Stimulated activated CD4-positive, alpha-beta T cell treated with anti-CD3 and anti-CD28 coated beads, Interleukin-4, amount 100 ng/mL, for 4 hours (primary cell): Measurements from ENCODE around the gene PANX2.
"Not testable (repeated sequence)": the region's sequence is repeated elsewhere in the genome, so short reads cannot be mapped to it uniquely, and the experiment has no call there.

ENCODE experiments used
- DNase-seq, 2 experiments: peaks; one replicate each; pipeline ENCODE4 v3.0.0-alpha.2; 2020

PANX2 gene, protein sequence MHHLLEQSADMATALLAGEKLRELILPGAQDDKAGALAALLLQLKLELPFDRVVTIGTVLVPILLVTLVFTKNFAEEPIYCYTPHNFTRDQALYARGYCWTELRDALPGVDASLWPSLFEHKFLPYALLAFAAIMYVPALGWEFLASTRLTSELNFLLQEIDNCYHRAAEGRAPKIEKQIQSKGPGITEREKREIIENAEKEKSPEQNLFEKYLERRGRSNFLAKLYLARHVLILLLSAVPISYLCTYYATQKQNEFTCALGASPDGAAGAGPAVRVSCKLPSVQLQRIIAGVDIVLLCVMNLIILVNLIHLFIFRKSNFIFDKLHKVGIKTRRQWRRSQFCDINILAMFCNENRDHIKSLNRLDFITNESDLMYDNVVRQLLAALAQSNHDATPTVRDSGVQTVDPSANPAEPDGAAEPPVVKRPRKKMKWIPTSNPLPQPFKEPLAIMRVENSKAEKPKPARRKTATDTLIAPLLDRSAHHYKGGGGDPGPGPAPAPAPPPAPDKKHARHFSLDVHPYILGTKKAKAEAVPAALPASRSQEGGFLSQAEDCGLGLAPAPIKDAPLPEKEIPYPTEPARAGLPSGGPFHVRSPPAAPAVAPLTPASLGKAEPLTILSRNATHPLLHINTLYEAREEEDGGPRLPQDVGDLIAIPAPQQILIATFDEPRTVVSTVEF

DNA sequence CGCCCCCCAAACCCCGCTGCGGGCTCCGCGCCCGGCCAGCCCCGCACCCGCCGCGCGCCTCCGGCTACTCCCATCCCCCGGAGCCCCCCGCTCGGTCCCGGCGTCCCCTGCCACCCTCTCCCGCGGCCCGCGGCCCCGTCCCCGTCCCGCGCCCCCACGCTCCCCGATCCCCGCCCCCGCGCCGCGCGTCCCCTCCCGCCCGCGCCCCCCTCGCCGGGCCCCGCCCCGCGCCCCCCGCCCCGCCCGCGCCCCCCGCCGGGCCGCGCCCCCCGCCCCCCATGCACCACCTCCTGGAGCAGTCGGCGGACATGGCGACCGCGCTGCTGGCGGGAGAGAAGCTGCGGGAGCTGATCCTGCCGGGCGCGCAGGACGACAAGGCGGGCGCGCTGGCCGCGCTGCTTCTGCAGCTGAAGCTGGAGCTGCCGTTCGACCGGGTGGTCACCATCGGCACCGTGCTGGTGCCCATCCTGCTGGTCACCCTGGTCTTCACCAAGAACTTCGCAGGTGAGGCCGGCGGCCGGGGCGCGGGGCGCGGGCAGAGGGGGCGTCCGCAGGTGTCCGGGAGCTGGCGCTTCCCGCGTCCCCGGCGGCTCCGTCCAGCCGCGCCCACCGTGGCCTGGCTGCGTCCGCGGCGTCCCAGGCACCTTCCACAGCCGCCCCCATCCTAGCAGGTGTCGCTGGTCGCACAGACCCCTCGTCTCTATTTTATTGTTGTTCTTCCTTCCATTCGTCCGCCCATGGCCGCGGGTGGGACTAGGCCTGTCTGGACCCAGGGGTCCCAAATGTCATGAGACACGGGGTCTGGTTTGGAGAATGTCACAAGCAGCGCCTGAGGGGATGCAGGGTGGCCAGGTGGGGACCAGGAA lies at the start of gene PANX2:
Gene PANX2, plus strand, starts transcription at position 279 of the 866 bp plus-strand sequence. Its CDS starts 0 bp downstream, at position 279.
- no peak for DNase-seq

DNA sequence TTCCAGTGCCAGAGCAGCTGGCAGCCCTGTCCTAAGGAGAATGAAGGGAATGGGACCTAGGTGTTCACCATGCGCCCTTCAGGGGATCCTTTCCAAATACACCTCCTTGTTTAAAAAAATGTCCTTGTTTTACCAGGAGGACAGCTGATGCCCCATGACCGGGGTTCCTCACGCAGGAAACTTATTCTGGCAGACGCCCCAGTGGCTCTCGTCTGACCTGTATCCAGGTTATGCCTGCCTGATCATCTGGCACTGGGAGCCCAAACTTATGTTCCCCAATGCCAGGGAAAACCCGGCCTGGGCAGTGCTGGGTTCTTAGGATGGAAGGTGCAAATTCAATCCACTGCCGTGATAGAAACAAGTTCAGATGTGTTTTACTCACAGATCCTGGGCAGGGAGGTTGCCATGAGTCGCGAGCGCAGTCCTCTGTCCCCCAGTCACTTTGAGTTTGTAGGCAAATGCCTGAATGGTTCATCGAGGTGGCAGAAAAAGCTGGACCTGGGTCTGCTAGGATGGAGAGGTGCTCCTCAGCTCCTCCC lies 49.3 kb upstream of the PANX2 start:
- no peak for DNase-seq

DNA sequence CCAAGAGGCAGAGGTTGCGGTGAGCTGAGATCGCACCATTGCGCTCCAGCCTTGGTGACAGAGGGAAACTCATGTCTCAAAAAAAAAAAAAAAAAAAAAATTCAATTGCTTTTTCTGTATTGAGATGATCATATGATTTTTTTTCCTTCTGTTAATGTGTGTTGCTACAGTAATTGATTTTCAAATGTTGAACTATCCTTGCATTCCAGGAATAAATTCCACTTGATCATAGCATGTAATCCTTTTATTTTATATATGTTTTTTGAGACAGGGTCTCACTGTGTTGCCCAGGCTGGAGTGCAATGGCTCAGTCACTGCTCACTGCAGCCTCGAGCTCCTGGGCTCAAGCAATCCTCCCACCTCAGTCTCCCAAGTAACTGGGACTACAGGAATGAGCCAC lies 47.4 kb upstream of the PANX2 start:
- DNase-seq = no peak

DNA sequence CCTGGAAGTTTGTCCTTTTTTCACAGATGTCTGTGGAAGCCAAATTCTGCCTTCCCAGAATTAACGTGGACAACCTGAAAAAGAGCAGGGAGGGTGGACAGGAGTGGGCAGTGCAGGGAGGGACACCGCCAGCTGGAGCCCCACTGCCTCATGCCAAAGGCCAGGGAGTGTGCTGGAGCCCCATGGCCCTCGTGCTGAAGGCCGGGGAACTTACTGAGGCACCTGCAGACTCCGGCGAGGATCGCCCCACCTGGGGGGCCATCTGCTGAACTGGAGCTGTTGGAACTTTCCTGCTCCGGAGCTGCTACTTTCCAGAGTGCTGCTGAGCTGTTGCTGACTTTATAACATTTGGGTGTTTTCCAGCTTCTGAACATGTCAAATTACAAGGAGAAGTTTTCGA lies 45.5 kb upstream of the PANX2 start:
- DNase-seq = no peak

DNA sequence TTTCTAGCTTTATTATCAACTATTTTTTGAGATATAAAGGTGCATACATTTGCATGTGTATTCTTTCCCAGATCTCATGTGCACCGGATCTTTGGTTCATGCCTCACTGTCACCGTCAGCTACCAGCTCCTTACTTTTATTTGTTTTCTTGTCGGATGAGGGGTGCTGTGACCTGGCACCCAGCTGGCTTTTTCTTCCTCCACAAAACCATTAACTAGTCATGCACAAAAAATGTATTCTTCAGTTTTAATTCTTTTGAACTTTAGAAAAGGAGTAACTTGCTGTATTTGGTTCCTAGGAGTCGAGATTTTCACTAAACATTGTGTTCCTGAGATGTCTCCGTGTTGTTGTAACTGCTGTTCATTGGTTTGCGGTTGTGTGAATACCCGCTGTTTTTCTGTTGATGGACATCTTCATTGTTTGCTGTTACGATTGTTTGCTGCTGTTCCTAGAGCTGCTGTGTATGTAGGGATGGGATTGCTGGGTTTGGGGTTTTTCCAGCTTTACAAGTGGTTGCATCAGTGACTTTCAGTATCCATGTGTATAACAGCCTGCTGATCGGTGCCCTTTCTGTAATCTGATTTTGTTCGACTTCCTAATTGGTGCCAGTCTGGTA lies 41.3 kb upstream of the PANX2 start:
- no peak for DNase-seq

DNA sequence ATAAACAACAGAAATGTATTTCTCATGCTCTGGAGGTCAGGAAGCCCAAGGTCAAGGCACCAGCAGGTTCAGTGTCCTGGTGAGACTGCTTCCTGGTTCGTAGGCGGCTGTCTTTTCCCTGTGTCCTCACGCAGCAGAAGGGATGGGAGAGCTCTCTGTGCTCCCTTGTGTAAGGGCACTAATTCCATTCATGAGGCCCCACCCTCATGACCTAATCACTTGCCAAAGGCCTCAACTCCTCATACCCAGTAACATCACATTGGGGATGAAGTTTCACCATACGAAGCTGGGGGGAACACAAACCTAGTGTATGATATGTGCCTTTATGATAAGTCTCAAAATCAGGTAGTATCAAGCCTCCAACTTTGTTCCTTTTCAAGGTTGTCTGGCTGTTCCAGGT lies 38.6 kb upstream of the PANX2 start:
- DNase-seq = no peak

DNA sequence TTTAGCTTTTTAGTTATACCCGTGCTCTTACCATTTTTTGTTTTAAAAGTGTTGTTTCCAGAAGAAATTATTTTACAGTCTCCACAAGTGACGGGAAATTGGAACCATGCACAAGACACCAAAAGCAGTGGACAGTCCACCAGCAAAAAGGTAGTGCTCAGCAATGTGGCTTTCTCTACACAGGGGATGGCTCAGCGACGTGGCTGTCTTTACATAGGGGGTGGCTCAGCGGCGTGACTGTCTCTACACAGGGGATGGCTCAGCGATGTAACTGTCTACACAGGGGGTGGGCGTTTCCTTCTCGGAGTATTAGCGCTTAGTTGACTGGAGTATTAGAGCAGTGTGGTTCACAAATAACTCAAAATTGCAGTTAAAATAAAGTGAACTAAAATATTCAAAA lies 36.0 kb upstream of the PANX2 start:
- no peak for DNase-seq

DNA sequence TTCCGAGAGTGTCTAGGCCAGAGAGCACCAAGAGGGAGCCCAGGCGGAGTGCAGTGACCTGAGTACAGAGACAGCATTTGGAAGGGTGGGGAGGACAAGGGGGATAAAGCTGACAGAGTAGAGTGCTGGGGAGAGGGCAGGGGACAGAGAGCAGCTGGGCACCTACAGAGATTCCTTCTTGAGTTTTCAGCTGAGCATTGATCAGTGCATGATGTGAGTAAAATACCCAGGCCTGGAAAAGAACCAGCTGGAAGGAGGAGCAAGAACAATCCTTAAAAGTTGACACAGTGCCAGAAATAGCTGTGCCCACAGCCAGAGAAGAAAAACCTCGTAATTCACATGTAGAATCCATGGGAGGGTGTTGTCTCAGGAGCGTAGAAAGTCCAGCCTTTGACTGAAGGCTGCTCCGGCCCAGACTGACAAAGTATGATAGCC lies 33.9 kb upstream of the PANX2 start:
- no peak for DNase-seq

DNA sequence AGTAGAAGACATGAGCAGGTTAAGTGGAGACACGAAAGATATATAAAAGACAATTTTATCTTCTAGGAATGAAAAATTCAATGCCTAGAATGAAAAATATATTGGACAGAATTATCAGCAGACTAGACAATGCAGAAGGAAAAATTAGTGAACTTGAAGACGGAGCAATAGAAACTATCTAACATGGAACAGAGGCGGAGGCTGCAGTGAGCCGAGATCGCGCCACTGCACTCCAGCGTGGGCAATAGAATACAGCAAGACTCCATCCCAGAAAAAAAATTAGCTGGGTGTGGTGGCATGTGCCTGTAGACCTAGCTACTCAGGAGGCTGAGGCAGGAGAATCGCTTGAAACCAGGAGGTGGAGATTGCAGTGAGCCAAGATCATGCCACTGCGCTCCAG lies 33.3 kb upstream of the PANX2 start:
- DNase-seq = not testable (repeated sequence)

DNA sequence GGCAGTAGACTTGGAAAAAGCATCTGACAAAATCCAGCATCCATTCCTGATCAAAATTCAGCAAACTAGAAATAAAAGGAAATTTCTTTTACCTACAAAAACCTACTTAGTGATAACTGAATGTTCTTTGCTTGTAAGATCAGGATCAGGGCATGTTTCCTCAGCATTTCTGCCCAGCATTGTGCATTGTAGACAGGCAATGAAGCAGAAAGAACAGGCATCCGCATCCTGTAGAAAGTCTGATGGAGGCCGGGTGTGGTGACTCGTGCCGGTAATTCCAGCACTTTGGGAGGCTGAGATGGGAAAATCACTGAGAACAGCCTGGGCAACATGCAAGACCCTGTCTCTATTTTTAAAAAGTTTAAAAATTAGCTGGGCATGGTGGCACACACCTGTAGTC lies 32.5 kb upstream of the PANX2 start:
- DNase-seq = no peak

DNA sequence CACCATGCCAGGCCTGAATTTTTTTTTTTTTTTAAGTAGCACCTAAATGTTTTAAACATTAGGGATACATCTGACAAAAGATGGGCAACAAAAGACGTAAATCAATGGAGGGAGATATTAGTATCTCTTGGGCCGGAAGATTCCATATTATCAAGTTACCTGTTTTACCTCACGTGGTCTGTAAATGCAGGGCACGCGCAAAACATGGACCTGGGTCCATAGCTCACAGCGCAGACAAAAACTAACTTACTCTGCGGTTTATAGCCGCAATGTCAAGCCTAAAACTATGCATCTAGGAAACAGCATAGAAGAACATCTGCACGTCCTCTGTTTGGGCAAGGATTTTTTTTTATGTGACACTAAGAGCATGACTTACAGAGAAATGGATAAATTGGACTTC lies 31.5 kb upstream of the PANX2 start:
- DNase-seq = no peak

DNA sequence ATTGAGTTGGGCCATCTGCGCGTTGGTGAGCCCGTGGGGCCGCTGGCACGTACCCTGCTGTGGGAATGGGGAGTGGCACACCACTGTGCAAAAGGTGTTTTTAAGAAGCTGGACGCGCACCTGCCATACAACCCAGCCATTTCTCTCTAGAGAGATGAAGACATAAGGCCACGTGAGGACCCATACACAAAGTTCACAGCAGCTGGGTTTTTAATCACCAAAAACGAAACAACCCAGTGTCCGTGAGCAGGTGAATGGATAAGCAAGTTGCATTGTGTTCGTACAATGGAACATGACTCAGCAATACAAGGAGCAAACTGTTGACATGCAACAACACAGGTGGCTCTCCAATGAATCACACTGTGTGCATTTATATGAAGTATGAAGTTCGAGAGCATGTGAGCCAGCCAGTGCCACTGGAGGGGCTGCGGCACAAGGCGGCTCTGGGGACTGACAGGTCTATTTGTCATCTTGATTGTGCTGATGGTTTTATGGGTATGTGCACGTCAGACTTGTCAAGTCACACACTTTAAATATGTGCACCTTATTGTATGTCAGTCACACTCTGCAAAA lies 30.6 kb upstream of the PANX2 start:
- no peak for DNase-seq

DNA sequence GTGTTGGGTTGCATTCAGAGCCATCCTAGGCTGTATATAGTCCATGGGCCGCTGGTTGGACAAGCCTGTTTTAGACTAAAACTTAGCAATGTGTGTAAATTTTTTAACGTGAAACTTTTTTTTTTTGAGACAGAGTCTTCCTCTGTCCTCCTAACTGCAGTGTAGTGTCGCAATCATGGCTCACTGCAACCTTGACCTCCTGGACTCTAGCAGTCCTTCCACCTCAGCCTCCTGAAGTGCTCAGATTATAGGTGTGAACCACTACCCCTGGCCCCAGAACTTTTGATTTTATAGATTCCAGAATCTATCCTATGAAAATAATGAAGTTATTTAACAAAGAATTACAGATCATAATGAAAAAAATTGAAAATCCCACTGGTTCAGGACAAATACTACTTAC lies 29.9 kb upstream of the PANX2 start:
- DNase-seq = no peak

DNA sequence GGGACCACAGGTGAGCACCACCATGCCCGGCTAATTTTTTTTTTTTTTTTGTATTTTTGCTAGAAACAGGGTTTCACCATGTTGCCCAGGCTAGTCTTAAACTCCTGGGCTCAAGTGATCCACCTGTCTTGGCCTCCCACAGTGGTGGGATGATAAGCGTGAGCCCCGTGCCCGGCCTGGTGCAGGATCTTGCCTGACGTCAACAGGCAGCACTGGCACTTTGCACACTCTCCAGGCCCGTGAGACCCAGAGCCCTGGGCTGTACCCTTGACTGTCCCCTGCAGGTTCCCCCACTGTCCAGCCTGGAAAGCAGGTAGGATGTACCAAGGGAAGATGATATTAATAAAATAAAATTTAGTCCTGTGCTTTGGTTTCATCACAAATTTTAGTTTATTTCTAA lies 29.1 kb upstream of the PANX2 start:
- no peak for DNase-seq

DNA sequence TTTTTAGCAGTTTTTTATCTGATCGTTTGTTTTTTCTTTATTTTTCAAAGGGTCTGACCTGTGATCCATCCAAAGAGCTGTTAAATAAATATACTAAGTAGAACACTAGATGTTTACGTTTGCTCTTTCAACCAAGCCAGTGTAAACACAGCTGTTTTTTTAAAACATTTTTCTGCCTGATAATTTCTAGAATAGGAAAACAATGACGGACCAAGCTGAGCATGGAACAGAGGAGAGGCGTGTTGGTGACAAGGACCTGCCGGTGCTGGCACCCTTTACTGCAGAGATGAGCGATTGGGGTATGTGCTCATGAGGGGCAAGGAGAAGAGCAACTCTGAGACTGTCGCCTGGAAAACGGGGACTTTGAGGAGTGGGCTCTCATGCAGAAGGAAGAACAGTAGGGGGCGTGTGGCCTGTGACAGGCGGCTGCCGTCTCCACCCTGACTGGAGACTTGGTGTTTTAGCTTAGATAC lies 28.6 kb upstream of the PANX2 start:
- DNase-seq = no peak

DNA sequence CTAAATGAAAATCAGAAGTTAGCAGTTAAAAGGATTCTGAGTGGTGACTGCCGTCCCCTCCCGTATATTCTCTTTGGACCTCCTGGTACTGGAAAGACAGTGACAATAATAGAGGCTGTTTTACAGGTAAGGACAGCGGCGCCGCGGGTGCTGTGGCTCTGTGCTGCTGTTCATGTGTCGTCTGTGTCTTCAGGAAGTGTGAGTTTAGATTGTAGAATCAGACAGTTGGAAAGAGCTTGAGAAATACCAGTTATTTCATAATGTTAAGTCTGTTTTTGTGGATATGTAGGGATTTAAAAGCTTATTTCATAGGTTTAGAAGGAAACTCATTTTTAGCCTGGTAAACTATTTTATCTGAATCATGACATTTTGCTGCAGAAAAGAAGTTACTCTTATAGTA lies 27.4 kb upstream of the PANX2 start:
- no peak for DNase-seq

DNA sequence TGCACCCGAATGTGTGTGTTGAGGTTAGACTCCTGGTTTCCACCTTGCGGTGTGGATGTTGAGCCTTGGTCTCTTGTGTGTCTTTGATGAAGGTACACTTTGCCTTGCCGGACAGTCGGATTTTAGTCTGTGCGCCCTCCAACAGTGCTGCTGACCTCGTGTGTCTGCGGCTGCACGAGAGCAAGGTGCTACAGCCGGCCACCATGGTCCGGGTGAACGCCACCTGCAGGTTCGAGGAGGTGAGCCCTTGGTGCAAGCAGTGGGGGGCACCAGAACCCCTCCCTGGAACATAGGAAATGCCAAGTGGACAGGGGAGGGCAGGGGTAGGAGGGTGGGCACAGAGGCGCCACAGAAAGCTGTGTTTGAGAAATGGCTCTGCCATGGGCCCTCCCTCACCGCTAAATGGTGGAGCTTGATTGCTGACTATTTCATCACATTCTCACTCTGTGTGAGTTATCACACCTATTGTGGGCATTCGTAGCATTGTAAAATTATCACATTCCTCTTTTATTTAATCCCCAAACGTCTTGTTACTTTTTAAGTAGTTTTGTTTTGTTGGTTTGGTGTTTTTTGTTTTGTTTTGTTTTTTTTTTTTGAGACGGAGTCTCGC lies 26.4 kb upstream of the PANX2 start:
- no peak for DNase-seq

DNA sequence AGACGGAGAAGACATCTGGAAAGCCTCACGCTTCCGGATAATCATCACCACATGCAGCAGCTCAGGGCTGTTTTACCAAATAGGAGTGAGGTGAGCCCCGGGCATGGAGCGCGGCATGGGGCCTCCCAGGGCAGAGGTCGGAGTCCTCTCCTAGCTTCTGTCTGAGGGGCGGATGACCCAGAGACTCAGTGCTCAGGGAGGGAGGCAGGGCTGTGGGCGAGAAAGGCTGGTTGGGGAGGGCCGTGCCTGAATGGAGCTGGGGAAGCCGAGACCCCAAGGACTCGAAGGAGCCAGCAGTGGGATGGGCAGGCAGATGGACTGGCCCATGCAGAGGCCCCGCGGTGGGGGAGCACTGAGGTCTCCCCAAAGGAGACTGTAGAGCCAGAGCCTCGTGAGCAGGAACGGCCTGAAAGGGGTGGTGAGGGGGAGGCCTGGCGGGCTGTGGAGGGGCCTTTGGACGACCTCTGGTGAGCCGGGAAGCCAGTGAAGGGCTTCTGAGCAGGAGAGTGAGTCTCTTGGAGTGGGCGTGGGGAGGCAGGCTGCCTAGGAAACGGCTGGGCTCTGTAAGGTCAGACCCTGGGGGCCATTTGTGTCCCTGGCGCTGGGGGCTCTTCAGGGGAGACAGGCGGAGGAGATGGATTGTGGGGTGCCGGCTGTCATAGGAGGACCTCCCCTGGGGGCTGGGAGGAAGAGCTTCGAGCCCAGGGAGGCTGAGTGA lies 24.7 kb upstream of the PANX2 start:
- DNase-seq = no peak

DNA sequence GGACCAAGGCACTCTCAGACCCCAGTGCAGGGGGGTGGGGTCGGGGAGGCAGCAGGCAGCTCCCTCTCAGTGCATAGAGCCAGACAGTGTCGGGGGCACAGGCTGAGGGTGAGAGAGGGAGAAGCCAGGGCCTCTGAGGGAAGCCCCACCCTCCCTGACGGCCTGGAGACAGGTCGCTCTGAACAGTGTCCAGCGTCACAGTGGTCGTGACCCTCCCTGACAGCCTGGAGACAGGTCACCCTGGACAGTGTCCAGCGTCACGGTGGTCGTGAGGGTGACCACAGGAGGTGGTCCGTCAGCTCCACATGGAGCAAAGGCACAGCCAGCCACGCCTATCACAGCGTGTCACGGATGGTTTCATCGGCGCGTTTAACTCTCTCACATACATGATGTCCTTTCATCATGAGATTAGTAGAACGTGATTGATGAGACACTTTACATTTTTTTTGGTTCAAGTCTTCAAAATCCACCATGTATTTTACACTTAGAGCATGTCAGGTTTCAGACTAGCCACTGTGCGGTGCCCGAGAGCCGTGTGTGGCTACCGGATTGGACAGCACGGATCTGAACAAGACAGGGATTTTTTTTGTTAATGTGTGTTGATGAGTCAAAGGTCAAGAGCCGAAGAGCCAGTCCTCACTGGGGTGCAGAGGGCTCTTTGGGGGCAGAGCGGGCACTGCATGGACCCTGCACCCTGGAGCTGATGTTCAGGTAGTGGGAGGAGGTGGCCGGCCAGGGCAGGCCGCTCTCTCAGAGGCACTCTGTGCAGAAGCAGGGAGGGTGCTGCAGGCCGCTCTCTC lies 23.9 kb upstream of the PANX2 start:
- no peak for DNase-seq
